LNCAP (cell line): ENCODE measurements around the gene IGSF11.

Experiments used
- TF ChIP-seq, protein P1 (sequence below): fragments of 450-650 bp; IDR thresholded peaks from 2 replicates; pipeline ENCODE4 v1.5.1; 2017; ENCODE audit warnings: mild to moderate bottlenecking

IGSF11 gene

DNA sequence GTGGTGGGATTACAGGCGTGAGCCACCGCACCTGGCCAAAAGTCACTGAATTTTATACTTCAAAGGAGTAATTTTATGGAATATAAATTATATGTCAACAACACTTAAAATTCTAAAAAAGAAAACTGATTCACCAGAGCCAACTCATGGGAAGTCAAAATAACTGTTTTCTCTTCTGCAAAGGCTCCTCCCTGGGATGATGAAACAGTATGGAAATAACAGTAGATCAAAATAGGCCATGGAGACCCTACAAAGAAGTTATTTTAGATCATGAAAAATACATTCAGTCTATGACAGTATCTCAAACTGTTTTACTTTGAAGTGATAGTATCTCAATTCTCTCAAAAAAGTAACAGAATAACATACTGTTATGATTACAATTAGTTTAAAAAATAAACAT lies 102.7 kb downstream of the IGSF11 start:
- TF ChIP-seq, protein P1, sequence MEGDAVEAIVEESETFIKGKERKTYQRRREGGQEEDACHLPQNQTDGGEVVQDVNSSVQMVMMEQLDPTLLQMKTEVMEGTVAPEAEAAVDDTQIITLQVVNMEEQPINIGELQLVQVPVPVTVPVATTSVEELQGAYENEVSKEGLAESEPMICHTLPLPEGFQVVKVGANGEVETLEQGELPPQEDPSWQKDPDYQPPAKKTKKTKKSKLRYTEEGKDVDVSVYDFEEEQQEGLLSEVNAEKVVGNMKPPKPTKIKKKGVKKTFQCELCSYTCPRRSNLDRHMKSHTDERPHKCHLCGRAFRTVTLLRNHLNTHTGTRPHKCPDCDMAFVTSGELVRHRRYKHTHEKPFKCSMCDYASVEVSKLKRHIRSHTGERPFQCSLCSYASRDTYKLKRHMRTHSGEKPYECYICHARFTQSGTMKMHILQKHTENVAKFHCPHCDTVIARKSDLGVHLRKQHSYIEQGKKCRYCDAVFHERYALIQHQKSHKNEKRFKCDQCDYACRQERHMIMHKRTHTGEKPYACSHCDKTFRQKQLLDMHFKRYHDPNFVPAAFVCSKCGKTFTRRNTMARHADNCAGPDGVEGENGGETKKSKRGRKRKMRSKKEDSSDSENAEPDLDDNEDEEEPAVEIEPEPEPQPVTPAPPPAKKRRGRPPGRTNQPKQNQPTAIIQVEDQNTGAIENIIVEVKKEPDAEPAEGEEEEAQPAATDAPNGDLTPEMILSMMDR: no peak

DNA sequence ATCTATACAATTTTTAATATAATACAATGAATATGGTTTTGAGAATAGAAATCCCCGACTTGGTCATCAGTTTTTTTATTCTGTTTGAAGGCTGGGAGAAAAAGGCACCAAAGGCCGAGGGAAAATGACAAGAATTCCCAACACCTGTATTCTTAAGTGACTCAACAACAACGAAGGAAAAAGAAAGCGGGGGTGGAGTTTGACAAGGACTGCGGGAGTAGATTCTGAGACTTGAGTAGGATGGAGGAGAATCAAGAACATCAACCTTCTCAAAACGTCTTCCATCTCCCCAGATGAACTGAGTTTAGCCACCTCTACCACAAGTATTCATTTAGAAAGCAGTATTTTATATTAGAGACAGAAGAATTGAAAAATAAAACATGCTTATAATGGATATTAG lies 107.2 kb downstream of the IGSF11 start:
- TF ChIP-seq, protein P1: no peak

DNA sequence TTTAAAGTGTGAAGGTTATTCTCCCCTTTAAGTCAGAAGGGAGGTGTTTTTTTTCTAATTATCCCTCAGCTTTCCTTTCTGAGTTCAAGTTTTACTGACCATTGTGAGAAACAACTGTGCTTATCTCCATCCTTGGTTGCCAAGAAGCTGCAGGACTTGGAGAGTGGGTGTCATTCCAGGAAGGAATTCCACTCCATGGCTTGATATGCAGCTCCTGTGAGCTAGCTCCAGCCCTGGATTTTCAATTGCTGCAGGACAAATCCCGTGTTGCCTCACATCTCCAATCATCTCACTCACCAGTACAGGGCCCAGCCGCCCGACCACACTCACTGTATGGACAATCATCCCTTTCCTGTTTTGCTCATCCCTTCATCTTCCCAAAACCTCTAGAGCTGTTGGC lies 122.5 kb downstream of the IGSF11 start:
- TF ChIP-seq, protein P1: no peak

DNA sequence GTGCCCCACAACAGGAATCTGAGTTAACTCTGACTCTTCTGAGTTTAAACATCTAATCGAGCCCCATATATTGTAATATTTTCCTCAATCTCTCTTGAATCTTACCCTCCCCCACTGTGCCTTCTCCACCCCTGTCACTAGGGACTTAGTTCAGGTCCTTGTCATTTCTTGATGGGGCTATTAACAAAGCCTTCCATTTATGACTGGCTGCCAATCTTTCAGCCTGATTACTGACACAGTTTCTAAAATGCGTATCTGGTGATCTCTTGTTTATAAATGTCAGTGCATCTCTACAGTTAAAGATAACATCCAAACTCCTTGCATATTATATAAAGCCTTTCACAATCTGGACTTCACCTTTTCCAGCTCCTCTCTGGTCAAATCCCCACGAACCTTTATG lies 124.3 kb downstream of the IGSF11 start:
- TF ChIP-seq, protein P1: no peak

DNA sequence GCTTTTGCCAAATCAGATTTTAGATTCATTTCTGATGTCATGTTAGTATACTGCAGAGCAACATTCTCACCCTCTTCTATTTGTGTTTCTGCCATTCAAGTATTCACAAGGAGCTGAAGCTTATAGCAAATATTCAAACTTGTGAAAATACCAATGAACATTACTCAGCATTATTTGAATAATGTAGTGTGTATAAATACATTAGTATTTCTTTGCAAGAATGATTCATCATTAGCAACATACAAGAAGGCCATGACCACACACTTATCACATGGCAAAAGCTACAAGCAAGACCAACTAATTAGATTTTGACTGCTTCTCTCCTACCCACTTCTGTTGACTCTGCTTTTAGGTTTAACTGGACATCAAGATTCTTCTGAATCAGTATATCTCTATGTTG lies 124.9 kb downstream of the IGSF11 start:
- TF ChIP-seq, protein P1: no peak

DNA sequence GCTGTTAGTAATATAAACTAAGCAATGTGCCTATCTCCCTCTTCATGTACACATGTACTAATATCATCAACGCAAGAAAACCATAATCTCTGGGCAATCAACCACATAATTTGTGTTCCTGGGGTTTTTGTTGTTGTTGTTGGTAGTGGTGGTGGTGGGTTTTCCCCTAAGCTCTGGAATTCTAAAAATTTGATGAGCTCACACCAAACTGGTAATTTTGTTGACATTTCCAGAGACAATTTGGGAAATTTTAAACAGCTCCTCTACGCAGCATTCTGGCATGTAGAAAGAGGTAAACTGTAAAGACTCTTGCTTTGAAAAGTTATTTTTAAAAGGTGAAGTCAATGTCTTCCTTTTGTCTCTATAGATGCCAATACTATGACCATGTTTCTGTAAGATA lies 126.7 kb downstream of the IGSF11 start:
- TF ChIP-seq, protein P1: no peak

DNA sequence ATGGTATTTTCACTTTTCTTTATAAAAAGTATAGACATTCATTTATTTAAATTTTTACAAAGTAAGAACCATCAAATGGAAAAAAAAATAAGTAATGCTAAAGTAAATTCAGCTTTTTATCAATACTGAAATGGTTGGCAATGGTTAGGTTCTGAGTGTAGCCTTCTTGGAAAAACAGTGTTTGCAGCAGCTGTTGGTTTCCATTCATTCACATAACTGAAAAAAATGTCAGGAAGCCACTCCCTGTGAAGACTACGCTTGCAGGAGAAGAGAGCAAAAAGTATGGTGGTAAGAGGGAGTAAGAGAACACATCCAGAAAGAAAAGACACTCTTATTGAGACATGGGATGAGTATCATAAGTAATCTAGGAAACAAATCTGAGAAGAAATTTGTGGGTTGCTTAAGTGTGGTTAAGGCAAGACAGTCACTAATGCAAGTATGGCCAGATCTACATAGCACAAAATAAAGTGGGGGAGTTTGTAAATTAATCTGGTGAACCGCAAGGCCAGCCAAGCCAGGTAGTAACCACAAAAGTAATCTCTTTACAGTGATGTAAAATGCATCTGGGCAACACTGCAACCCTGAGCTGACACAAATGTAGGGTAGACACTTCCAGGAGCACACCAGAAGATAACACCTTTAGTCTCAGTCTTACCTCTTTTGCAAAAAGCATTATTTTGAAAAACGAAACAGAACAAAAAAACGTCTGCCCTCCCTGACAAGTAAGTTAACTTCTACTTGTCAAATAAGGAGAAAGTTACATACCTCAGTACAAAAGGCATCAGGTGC lies 133.7 kb downstream of the IGSF11 start:
- TF ChIP-seq, protein P1: no peak

DNA sequence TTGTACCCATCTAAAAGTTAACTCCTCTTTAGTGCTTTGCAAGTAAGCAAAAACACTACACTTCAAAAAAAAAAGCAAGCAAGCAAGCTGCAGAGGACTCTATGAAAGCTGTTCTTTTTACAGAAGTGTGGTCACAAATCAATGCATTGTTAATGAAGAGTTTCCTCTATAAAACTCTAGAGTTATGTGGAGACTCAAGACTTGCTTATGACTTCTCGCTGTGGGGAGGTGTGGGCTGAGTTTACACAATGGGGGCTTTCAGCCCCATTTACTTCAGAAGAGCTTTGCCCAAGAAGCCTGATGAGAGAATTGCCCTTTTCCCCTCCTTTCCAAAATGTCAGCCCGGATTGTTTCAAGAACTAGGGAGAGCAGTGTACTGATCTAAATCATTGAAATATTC lies 144.4 kb downstream of the IGSF11 start:
- TF ChIP-seq, protein P1: no peak
